ENCODE results near the gene SLK. TPM values are rescaled to one million over a fixed set of nuclear protein-coding genes. Genes with fewer than 3 reads are reported as not detected.

Gene SLK
- total RNA-seq, 1 donor from 2014 or later = 41.4 TPM

DNA sequence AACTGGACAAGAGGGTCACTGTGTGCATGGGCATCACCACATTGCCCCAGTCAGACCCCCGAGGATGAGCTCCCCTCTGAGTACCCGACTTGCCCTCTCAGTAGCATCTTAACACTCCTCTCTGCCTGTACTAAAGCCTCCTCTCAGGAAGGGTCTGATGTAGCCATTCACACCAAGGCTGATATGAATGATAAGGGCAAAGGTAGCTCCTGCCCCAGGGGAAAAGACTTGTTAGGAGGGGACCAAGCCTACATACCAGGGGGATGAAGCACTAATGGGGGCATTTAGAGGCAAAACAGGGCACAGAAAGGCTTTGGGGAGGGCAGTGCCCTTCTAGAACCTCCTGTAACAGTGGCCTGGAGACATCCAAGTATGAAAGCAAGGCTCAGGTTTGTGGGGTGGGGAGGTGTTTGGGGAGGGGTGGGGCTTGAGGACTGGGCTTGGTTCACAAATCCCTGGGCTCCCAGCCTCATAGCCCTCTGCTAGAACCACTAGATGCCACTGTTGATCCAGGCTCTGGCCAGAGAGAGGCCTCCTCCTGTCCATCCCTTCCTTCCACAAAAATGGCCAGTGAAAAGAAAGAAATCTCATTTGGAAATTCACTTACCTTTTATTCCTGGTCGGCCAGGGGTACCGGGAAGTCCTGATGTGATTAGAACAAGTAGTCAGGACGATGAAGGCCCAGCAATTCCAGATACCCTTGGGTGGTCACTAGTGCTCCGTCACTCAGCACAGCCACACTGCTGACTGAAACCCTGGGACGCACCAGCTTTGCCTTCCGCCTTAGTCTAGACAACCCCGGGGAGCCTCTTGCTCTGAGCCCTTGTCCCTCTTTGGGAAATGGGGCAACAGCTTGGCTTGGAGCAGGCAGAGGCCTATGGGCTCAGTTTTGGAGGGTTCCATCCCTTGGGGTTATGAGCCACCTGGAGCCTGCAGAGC is 78.5 kb downstream of the SLK start:
- no peak for DNase-seq (ENCODE audit: extremely low read depth, low read depth, low spot score)

- DNase-seq (ENCODE audit: extremely low read depth, low read depth, low spot score) = no peak
Measured at GRCh38 chr10:104046651-104047050, 79.7 kb downstream of the SLK start.

DNA sequence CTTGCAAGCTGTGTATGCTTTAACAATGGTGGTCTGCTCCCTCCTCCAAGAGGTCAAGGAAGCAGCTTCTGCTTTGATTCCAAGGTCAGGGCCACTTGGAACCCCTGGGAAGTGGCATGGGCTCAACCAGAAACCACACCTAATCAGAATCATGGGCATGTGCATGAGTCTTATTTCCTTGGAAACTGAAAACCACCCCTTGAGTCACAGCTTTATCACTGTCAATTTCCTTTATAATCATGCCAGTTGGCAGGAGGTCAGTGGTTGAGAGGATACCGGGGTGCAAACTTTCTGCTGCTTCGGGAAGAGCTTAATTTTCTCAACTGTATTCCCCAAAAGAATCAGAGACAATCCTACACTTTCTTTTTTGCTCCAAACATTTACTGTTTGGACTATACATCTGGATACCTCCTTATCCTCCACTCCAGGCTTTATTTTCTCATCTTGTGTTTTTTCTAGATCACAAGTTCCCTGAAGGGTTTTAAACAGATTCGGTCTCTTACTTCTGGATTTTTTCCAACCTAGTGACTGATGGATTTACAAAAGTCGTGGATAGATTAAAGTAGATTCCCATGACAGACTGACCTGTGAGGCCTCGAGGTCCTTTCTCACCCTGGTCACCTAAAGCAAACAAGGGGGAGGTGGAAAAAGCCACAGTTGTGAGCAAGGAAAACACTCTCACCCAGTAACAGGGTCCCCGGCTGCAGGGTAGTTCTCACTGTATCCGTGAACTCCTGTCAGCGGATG is 82.7 kb downstream of the SLK start:
- DNase-seq (ENCODE audit: extremely low read depth, low read depth, low spot score) = peak; percentile 47

GRCh38 chr10:104052431-104052830 is 85.5 kb downstream of the SLK start:
- DNase-seq (ENCODE audit: extremely low read depth, low read depth, low spot score) = no peak

- no peak for DNase-seq (ENCODE audit: extremely low read depth, low read depth, low spot score)
Measured at GRCh38 chr10:104053201-104053600, 86.3 kb downstream of the SLK start.

- DNase-seq (ENCODE audit: extremely low read depth, low read depth, low spot score) = no peak
Measured at GRCh38 chr10:104054430-104054829, 87.5 kb downstream of the SLK start.

DNA sequence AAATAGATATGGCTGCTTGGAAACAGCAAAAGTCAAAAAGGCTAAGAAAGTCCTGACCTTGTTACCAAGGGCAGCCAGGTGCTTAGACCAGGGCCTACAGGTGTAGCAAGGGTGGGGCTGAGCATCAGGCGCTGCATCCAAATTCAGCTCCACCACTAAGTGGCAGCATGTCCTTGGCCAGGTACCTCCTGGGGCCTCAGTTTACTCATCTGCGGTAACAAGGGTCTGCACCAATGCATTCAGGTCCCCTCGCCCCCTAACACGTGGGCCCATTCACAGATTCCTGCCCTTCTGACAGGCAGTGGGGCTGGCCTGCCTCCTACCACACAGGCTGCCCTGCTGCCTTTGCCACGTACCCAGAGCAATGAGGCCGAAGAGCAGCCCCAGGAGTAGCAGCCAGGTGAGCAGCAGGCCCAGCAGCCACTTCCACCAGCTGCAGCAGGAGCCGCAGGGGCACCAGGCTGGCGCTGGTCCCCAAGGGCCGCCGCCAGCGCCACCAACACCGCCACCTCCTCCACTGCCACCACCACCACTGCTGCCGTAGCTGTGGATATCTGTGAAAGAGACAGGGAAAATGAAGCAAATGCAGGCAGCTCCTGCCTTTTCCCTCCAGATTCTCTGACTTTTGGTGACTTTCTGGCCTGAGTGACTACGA is 89.8 kb downstream of the SLK start:
- DNase-seq (ENCODE audit: extremely low read depth, low read depth, low spot score) = no peak

GRCh38 chr10:104057717-104058116 is 90.8 kb downstream of the SLK start:
- no peak for DNase-seq (ENCODE audit: extremely low read depth, low read depth, low spot score)

DNA sequence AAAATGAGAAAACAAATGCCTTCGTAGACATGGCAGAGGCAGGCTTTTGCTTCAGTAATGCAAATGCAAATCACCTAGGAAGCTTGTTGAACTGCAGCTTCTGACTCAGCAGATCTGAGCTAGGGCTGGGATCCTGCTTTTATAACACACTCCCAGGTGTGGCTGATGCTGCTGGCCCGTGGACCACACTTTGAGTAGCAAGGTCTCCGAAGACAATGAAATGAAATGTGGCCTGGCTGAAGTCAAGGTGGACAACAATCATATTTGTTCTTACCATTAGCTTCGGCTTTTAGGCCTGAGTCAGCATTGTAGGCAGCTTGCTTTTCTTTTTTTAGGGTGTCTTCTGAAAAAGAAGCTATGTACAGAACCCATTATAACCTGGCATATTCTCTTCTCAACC is 92.4 kb downstream of the SLK start:
- no peak for DNase-seq (ENCODE audit: extremely low read depth, low read depth, low spot score)

DNA sequence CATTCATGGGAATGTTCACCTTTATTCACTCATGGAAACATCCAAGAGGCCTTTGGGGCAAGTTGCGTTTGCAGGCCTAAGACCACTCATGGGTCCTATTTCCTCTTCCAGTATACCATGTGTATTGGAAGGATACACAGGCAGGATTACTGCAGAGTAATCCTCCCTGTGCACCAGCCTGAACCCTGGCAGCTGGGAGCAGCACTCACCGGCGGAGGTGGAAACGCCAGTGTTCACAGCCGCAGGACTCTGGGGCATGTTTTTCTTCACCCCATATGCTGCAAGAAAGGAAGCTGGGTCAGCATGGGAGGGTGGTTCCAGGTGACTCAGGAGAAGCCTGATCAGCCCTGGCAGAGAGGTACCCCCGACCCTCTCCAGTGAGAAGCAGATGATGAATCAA is 94.3 kb downstream of the SLK start:
- DNase-seq (ENCODE audit: extremely low read depth, low read depth, low spot score) = no peak

DNA sequence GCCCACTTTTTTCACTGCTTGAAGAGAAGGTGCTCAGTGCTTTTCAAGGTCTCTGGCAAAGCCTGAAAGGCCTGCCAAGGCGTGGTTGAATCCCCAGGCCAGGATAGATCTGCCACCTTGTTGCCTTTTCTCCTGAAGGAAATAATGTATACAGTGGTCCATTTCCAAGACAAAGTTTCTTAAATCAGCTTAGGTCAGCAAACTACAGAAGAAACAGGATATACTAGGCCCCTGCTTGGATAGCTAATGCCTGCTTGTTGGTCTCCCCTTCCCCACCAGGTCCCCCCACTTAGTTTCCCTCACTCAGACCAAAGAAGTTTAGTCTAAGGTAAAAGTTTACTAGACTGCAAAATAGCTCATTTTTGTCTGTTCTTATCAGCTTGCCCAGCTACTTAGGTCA is 98.8 kb downstream of the SLK start:
- DNase-seq (ENCODE audit: extremely low read depth, low read depth, low spot score) = no peak

DNA sequence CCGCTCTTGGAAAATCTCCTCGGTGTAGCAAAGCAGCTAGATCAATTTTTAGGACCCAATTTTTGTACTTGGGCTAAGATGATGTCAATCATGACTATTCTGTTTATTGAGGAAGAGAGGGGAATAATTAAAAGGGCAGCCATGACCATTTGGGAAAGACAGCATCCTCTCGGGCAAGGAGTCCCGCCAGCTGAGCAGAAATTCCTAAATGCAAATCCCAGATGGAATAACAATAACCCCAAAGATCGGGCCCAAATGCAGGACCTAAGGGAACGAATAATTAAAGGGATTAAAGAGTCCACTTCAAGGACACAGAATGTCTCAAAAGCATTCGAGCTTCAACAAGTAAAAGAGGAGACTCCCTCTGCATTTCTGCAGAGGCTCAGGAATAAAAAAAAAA is 100.0 kb downstream of the SLK start:
- no peak for DNase-seq (ENCODE audit: extremely low read depth, low read depth, low spot score)

DNA sequence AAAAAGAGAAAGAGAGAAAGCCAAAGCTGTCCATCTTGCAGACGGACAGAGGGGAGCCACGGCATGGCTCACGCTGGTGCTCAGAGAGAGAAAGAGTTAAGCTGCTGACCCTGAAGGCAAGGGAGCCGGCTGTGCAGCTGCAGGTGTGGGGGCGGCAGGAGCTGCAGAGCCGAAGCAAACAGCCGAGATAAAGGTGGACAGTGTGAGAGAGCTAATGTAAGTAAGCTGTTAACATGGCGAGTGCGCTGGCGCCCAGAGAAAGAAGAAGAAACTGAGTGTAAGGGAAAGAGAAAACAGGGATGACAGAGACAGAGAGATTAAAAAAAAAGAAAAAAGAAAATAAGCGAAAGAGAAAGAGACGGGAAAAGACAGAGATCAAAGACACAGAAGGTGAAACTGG is 100.6 kb downstream of the SLK start:
- no peak for DNase-seq (ENCODE audit: extremely low read depth, low read depth, low spot score)

DNA sequence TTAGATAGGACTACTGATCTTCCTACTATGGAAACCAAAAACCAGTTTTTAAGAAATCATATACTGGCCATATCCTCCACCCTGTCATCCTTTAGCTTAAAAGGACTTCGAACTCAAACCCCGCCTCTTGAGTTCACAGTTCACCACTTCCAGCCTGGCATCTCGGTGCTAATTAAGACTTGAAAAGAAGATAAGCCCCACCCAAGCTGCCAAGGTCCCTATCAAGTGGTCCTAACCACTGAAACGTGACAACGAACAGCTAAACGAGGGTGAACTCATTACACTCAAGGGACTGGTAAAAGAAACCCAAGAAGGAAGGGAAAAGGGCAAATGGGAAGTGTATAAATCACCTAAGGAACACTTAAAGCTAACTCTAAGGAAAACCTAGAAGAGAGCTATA is 102.7 kb downstream of the SLK start:
- DNase-seq (ENCODE audit: extremely low read depth, low read depth, low spot score) = no peak

- DNase-seq (ENCODE audit: extremely low read depth, low read depth, low spot score) = no peak
Measured at GRCh38 chr10:104072786-104073185, 105.8 kb downstream of the SLK start.

GRCh38 chr10:104074505-104074904 is 107.6 kb downstream of the SLK start:
- no peak for DNase-seq (ENCODE audit: extremely low read depth, low read depth, low spot score)

DNA sequence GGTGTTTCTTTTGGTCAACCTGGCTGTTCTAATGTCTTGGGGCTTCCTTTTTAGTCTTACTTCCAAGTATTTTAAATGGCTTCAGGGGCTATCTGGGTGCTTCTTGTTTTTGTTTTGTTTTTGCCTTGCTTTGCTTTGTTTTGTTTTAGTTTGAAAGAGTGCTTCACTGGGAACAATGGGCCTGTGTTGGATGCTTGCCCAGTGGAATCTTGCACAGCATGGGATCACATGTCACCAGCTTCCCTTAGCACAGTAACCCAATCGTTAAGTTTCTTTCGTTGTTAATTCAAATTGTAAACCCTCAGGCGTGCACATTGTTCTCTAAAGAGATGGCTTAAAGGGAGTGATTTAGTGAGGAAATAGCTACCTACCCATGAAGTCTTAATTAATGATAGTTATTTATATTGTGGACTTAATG is 109.8 kb downstream of the SLK start:
- DNase-seq (ENCODE audit: extremely low read depth, low read depth, low spot score) = peak; percentile 91

DNA sequence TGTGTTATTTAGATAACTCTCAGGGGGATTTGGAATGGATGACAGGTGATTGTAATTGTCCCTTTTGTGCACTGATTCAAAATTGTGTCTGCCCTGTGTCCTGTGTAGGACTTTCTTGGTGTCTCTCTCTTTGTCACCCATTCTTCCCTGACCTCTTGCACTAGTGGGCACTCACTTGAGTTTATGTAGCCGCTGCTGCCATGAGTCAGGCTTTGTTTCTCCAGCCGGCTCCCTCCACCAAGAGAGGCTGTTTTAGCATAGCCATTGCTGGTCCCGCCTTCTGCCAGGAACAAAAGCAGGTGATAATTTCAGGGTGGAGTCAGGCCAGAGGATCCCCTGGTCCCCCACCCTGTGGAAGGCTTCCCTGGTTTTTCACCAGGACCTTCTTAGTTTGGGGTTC is 110.3 kb downstream of the SLK start:
- no peak for DNase-seq (ENCODE audit: extremely low read depth, low read depth, low spot score)

DNA sequence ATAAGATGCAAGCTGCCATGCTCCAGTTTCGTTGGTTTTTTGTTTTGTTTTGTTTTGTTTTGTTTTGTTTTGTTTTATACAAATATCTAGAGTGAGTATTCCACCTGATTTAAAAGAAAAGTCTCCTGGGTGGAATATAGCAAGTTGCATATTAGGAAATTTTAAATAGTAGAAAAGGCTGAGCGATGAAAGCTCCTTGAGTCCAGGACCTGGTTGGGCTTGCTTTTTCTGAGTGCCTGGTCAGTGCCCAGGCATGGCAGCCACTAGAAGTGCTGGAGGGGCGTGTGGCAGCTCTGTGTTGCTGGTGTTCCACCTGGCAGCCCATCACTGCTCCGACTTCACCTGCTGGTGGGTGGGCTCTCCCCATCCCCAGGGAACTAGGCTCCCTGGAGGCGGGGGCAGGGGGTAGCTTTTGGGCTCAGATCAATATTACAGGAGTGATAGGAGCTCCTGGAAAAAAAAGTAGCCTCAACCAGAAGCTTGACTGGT is 110.8 kb downstream of the SLK start:
- no peak for DNase-seq (ENCODE audit: extremely low read depth, low read depth, low spot score)

Data from glomerular endothelial cell (primary cell).